Left ventricle myocardium inferior (tissue), 1 donor: ENCODE measurements around the gene L3MBTL4. TPM values are rescaled to one million over a fixed set of nuclear protein-coding genes. Genes with fewer than 3 reads are reported as not detected.
A peak's percentile ranks its signal among the peaks of the same experiment; 100 is the strongest.

Experiments used
- DNase-seq: peaks from one replicate; pipeline ENCODE4 v3.0.0-alpha.2; 2020
- H3K27ac ChIP-seq: fragments of 200-600 bp; replicated peaks from 2 replicates; pipeline ENCODE4 v1.8.0; 2021
- H3K27me3 ChIP-seq: fragments of 200-600 bp; 2 replicates; pipeline ENCODE4 v1.8.0; 2021; ENCODE audit warnings: low read depth
- H3K36me3 ChIP-seq: fragments of 200-600 bp; 2 replicates; pipeline ENCODE4 v1.8.0; 2021
- H3K4me1 ChIP-seq: fragments of 200-600 bp; 2 replicates; pipeline ENCODE4 v1.8.0; 2021
- H3K4me3 ChIP-seq: fragments of 200-600 bp; 2 replicates; pipeline ENCODE4 v1.8.0; 2021; ENCODE audit warnings: mild to moderate bottlenecking, moderate library complexity
- H3K9me3 ChIP-seq: fragments of 200-600 bp; replicated peaks from 2 replicates; pipeline ENCODE4 v1.8.0; 2021
- CTCF ChIP-seq: fragments of 200-600 bp; IDR thresholded peaks from 2 replicates; pipeline ENCODE4 v1.8.0; 2021; ENCODE audit warnings: antibody characterized with exemption, mild to moderate bottlenecking, borderline replicate concordance
- intact Hi-C: fragments of 100-400 bp; cut with micrococcal nuclease; formaldehyde crosslinking; loops from one replicate; pipeline ENCODE4 v1.11.0; 2022
- long read RNA-seq: library from polyadenylated mRNA; unstranded; transcript quantifications from one replicate; pipeline ENCODE4 v2.0.0, GENCODE V29; 2021
- total RNA-seq: library from RNA; stranded (reverse); fragmentation: NEBNext Ultra II Directional; extraction: Animal tissue kit (Norgen Biotek cat#: 25700); gene quantifications from one replicate; pipeline ENCODE4 v1.2.1, GENCODE V29; 2021
- donor health status: DM: no; HTN: yes; CAD: no; lungs with severe emphysema.

Gene L3MBTL4
- 3.5 TPM for total RNA-seq
- long read RNA-seq, partial matches to known transcripts = 0 of 2 reads
- long read RNA-seq, other reads (novel, unspliced or antisense) = 2 of 2 reads

GRCh38 chr18:6414723-6415417 is at the start of gene L3MBTL4:
TSS of gene L3MBTL4 (minus strand) at chr18:6414911. CDS start at chr18:6311625, 103,286 bp downstream.
- intact Hi-C loops = no loop called here
- Histone ChIP-seq H3K4me3 (peak within 1 kb of the TSS; percentile 79), H3K9me3 (no peaks in the 10 kb centered on the region), H3K27me3 (peaks cover 54% of the 10 kb centered on the region), H3K4me1 (peaks cover 14% of the 10 kb centered on the region), H3K27ac (peak within 1 kb of the TSS; percentile 64), H3K36me3 (no peaks in the 10 kb centered on the region)
- TF ChIP-seq CTCF = no peak
- DNase-seq = peak; percentile 16

- no peak for TF ChIP-seq CTCF
- H3K36me3 ChIP-seq = no peaks in the 10 kb centered on the region
Measured at GRCh38 chr18:6452194-6452593, 37.5 kb upstream of the L3MBTL4 start.

GRCh38 chr18:6449213-6449612 is 34.5 kb upstream of the L3MBTL4 start:
- TF ChIP-seq CTCF = no peak
- DNase-seq = no peak
- Histone ChIP-seq H3K4me1 (no peaks in the 10 kb centered on the region), H3K9me3 (no peaks in the 10 kb centered on the region), H3K27ac (no peak overlapping the region), H3K4me3 (no peak overlapping the region), H3K27me3 (peaks cover 8% of the 10 kb centered on the region), H3K36me3 (no peaks in the 10 kb centered on the region)
- intact Hi-C loops = no loop called here

More at GRCh38 chr18:6452194-6452593, 37.5 kb upstream of the L3MBTL4 start:
- H3K9me3 ChIP-seq = no peaks in the 10 kb centered on the region
- no peak for DNase-seq
- no peak overlapping the region for H3K27ac ChIP-seq
- H3K4me3 ChIP-seq = no peak overlapping the region
- H3K4me1 ChIP-seq = no peaks in the 10 kb centered on the region
- intact Hi-C loops = no loop called here
- H3K27me3 ChIP-seq = peaks cover 8% of the 10 kb centered on the region

GRCh38 chr18:6444466-6445228 is 29.9 kb upstream of the L3MBTL4 start:
- Histone ChIP-seq H3K4me1 (no peaks in the 10 kb centered on the region), H3K4me3 (no peak overlapping the region), H3K27ac (no peak overlapping the region), H3K36me3 (no peaks in the 10 kb centered on the region), H3K27me3 (peaks cover 27% of the 10 kb centered on the region), H3K9me3 (no peaks in the 10 kb centered on the region)
- DNase-seq = no peak
- intact Hi-C loops = no loop called here
- TF ChIP-seq CTCF = no peak

GRCh38 chr18:6441200-6441599 is 26.5 kb upstream of the L3MBTL4 start:
- no peak for DNase-seq
- no peaks in the 10 kb centered on the region for H3K9me3 ChIP-seq
- intact Hi-C loops = no loop called here
- peaks cover 32% of the 10 kb centered on the region for H3K27me3 ChIP-seq
- H3K4me3 ChIP-seq = no peak overlapping the region
- no peak for TF ChIP-seq CTCF
- no peak overlapping the region for H3K27ac ChIP-seq
- H3K4me1 ChIP-seq = no peaks in the 10 kb centered on the region
- H3K36me3 ChIP-seq = no peaks in the 10 kb centered on the region
